Left hindlimb (tissue), 1 donor: ENCODE results near the gene RPRD1B.
"Not testable (repeated sequence)": the region's sequence is repeated elsewhere in the genome, so short reads cannot be mapped to it uniquely, and the experiment has no call there.

Experiments used
- DNase-seq: peaks from one replicate; pipeline ENCODE4 v3.0.0-alpha.2; 2018

RPRD1B gene

DNA sequence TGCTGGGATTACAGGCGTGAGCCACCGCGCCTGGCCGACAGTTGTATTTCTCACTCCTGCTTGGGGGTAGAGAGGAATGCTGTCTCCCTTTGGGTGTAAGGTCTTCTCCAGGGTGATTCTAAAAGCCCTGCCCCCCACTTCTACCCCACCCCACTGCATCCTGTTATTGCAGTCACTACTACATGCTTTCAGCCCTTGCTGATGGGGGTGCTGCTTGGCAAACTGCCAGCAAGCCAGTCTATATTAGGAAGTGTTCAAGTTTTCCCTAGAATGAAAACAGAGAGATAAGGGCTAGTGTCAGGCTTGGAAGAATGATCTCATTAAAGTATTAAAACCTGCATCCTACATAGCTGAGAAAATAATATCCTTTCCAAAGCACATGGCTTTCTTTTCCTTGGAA, 31.6 kb upstream of the RPRD1B start:
- no peak for DNase-seq

DNA sequence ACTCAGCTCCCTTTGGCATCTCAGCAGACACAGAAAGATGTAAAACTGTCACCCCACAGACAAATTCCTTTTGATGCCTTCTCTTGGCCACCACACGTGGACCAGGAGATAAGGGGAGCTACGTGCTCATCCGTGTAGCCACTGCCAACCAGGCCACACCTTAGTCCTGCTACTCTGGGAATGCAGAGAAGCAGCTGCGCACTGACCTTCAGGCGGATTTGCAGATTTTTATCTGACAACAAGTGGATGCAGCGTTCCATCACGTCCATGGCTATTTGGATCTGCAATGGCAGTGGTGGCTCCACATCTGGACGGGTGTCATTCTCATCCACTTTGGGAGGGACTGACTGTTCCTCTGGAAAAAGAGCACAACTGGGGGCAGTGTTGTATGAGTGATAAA, 31.1 kb upstream of the RPRD1B start:
- DNase-seq: no peak

DNA sequence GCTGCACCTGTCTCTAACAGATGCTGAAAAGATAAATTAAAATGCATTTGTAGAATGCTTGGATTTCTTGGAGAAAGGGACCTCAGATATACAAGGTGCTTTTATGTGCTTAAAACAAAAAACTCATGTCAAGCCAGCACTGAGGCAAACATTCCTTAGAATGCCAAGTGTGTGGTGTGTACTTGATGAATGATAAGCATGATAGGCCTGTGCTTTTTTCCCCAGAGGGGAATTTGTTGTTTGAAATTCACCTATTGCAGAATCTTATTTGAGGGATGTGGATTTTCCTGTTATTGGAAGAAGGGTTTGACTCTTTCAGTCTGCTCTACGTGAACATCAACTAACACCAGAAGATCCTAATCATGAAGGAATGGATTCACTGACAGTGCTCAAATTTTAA, 29.1 kb upstream of the RPRD1B start:
- DNase-seq: no peak

DNA sequence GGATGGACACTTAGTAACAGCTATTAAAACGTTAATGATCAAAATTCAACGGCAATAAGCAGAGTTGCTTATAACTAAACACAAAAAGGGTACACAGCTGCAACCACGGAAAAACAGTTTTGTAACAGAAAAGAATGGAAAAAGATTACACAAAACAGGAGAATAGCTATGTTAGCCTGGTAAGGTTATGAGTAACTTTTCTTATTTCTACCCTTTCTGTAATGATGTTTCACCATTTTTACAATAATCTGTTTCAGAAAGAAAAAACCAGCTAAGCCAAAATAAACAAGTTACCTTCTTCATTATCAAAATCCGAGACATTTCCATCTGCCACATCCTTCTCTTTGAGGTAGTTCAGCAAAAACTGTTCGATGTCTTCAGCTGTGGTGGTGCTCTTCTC, 27.6 kb upstream of the RPRD1B start:
- no peak for DNase-seq

GRCh38 chr20:38007526-38007925, 26.0 kb upstream of the RPRD1B start:
- DNase-seq: no peak

DNA sequence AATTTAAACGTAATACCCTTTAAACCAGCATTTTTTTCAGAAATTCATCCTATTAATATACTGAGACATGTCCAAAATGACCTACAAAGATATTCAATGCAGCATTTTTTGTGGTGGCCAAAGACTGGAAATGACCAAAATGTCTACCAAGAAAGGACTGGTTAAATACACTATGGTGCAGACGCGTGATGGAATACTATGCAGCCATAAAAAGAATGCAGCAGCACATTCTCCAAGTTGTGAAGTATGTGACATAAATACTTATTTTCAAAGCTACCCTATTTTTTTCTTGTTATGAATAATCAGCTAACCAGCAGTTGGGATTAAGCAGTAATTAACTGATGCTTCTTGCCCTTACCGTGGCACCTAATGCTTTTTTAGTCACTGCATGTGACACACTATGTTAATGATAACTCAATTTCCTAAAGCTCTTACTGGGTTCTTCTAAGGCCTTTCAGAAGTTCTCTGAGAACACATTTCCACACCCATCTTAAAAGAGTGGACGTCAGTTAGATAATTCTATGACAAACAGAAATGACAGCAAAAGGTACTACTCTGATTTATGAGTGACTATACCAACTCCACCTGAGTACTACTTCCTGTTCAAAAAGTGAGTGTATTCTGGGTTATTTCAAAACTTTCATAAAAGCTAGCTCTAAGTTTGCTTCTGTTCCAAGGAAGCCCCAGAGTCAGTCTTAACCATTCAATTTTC, 25.2 kb upstream of the RPRD1B start:
- no peak for DNase-seq

GRCh38 chr20:38009416-38009815, 24.1 kb upstream of the RPRD1B start:
- not testable (repeated sequence) for DNase-seq

GRCh38 chr20:38011696-38012095, 21.9 kb upstream of the RPRD1B start:
- DNase-seq: no peak

GRCh38 chr20:38012332-38012731, 21.2 kb upstream of the RPRD1B start:
- no peak for DNase-seq

DNA sequence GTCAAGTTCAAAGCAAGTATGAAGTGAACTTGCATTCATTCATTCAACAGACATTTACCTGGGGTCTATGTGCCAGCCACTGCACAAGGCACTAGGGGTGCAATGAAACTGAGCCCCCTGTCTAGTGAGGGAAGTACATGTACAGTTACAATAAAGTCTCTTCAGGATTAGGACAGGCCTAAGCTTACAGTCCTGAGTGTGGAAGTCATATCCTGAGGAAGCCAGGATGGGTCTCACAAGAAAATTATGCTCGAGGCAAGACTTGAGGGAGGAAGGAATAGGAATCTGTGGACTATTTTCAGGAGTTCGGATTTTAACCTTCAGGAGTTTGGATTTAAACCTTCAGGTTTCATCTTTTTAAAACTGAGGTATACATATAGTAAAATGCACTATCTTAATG, 19.7 kb upstream of the RPRD1B start:
- DNase-seq: no peak

DNA sequence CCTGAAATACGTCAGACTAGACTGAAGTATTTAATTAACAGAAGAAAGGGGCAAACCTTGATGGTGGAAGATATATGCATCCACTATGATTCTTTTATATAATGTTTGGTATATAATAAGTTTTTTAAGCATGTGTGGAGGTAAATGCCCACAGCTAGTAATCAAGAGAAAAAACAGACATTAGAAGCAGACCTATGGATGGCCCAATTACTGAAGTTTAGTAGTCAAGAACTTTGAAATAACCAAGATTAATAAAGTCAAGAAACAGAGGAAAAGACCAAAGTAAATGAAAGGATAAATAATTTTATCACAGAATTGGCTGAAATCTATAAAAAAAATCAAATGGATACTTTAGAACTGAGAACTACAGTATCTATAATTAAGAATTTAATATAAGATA, 15.6 kb upstream of the RPRD1B start:
- no peak for DNase-seq

DNA sequence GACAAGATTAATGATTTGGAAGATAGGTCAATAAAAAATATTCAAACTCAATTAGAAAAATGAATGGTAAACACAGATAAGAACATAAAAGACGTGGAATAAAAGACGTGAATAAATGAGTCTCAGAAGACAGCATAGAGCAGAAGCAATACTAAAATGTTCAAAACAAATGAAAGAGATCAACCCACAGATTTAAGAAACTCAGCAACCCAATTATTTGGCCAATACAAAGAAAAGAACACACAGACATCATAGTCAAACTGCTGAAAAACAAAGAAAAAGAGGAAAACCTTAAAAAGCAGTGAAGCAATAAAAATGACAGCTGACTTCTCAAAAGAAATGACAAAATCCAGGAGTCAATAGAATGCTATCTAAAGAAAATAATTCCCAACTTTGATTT, 15.2 kb upstream of the RPRD1B start:
- no peak for DNase-seq

DNA sequence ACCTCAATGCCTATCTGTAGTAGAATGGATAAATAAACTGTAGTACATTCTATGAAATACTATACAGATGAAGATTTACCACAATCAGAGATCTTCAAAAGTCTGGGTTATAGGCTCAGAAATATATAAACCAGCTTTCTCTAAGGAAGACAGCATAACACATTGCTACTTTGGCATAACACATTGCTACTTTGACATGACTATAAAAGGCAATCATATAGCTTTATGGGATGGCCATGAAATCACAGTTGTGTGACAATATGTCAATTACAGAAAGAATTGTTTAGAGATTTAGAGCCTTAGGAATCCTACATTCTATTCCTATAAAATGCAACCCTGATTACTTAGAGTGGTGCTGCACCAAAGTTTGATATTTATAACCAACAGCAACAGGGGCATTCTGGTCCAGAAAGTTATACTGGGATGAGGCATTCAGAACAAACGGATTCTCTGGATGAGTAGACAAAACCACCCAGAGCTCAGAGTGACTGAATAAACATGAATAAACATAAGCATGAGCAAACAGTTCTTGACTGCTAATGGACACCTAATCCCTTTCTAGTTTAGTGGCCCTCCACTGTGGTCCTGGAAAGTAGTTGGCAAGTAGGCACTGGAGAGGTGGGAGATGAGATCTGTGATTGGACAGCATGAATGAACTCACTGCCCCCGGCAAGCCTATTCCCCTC, 12.3 kb upstream of the RPRD1B start:
- DNase-seq: no peak

DNA sequence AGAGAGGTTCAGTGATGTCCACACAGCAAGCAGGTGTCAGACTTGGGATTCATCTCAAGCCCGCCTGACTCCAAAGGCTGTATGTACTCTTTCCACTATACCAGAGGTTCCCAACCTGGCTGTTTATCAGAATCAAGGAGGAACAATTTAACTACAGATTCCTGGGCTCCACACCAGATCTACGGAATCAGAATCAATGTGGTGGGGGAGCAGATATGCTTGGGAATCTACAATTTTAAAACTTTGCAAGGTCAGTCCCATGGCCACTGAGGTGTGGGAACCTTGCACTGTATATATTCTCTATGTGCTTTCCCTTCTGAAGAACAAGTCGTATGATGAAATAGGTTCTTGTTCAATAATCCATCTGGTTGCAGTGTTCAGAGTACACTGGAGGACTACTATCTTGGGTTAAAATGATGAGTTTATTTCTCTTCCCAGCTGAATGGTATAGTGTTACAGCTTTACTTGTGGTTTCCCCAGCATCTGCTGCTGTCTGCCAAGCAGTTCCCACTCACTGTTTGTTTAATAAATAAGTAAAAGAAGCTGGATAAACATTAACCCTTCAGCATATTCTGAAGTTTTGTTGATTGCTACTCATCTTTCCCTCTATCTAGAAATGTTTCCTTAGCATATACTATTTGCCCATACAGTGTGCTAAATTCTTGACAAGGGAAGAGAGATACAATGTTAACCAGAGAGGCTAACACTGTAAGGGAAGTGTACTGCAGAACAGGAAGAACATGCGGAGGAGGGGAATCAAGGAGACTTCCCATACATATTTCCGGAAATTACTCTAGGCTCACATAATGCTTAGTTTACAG, 10.2 kb upstream of the RPRD1B start:
- no peak for DNase-seq

DNA sequence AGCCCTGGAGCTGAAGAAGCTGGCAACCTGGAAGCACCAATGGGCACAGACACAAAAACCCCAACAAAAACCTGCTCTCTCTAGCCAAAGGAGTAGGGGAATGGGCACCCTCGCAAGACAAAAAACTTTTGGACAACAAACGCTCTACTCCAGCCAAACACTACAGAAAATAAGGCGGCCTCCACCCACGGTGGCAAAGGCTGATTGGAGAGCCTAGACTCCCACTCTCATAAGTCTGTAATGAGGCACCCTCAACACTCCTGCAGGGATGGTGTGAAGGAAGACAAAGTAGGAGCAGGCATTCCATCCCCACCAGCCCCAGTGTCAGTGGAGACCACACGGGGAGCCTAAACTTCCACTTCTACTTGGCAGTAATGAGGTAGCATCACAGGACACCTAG, 9.1 kb upstream of the RPRD1B start:
- DNase-seq: no peak

DNA sequence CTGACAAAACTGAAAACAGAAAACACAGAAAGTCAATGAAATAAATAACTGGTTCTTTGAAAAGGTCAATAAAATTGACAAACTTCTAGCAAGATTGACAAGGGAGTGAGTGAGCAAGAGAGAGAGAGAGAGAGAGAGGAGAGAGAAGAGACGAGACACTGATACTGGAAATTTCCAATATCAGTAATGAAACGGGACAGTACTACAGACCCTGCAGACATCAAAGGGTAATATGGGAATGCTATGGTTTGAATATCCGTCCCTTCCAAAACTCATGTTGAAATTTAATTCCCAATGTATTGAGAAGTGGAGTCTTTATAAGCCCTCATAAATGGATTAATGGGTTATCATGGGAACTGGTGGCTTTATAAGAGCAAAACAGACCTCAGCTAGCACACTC, 4.1 kb upstream of the RPRD1B start:
- no peak for DNase-seq

DNA sequence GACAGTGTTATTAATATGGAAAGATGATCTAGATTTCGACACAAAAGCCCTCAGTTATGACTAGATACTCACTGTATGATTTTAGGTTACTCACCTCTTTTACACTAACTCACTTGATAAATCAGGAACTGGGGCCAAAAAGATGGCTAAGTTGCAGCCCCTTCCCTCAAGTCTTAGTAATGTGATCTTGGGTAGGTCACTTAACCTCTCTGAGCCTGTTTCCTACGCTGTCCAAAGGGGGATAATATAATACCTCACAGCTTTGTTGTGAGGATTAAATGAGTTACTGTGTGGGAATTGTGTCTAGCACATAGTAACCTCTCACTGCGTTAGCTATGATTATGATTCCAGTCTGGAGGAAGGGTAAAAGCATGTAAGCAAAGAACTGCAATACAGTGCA, 1.6 kb upstream of the RPRD1B start:
- no peak for DNase-seq

- DNase-seq: no peak
These were observed 789 bp upstream of the RPRD1B start for GRCh38 chr20:38032585-38033329.

DNA sequence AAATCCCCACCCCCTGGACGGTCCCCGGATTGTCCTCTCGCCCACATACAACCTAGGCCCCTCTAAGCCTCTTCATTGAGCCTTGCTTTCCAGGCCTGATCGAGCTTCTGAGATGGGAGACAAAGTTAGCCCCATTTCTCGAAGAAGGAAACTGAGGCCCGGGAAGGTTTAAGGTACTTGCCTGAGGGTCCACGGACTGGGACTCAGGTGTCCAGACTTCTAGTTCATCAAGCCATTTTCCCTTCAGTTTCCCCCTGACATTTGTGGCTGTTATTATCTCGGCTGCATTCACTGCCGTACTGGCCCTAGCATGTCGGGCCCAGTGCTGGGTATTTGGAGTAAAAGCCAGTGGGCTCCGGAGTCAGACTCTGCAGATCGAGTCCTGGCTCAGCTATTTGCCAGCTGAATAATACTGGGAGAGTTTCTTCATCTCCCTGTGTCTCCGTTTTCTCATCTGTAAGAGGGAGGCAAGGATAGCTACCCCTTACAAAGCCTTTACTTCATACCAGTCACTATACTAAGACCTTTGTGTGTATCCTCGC, 633 bp downstream of the RPRD1B start:
- no peak for DNase-seq

GRCh38 chr20:38034961-38035360, 1.4 kb downstream of the RPRD1B start:
- no peak for DNase-seq

DNA sequence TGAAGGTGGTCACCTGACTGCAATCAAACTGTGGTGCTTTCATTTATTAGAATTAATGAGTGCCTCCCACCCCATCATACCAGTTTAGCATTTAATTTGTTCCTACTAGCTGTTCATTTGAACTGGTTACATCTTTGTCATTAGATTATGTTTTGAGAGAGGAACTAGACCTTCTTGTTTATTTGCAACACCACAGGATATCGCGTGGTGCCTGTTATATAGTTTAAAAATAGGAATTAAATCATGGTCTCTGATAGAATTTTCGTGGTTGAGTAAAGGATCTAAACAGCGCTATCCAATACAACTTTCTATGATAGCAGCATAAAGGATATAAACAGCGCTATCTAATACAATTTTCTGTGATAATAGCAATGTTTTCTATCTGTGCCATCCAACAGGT, 2.8 kb downstream of the RPRD1B start:
- DNase-seq: no peak

DNA sequence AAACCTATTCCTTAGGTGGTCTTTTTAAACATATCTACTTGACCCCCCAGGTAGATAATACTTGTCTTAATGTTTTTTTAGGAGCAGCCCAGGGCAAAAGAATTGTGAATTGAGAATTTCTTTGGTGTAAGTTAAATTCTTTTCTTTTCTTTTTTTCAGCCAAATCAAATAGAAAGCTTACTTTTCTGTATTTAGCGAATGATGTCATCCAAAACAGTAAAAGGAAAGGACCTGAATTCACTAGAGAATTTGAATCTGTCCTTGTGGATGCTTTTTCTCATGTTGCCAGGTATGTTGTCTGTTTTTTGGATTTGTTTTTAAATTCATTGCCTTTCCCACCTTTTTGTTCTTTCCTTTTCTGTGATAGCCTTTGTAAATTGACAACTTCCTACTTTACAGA, 6.7 kb downstream of the RPRD1B start:
- no peak for DNase-seq
